Measurements from ENCODE around the gene C5.
A peak's percentile ranks its signal among the peaks of the same experiment; 100 is the strongest.

Gene C5

GRCh38 chr9:120941046-120941770 is 108.9 kb downstream of the C5 start:
- intact Hi-C loops (cut with DNase I; ENCODE audit: low total_unique reads) = no loop called here
- peaks cover 0 to 66% (median 44%) of the 10 kb centered on the region in 4 donors for H3K4me1 ChIP-seq
- H3K27me3 ChIP-seq = no peaks in the 10 kb centered on the region

DNA sequence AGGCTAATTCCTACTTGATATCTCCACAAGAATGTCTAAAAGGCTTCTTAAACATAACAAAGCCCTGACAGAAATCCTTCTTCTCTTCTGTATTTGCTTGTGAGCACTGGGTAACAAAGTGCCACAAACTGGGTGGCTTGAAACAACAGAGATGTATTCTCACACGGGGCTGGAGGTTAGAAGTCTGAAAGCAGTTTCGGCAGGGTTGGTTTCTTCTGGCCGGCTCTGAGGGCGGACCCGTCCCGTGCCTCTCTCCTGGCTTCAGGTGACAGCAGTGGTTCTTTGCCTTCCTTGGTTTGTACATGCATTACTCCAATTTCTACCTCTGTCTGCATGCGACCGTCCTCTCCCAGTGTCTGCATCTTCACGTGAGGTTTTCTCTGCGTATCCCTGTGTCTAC is 109.5 kb downstream of the C5 start:
- no peaks in the 10 kb centered on the region for H3K36me3 ChIP-seq
- peaks cover 0 to 66% (median 51%) of the 10 kb centered on the region in 4 donors for H3K4me1 ChIP-seq
- no peak overlapping the region for H3K4me3 ChIP-seq
- DNase-seq = no peak
- no peaks in the 10 kb centered on the region for H3K27me3 ChIP-seq
- TF ChIP-seq, protein P1, sequence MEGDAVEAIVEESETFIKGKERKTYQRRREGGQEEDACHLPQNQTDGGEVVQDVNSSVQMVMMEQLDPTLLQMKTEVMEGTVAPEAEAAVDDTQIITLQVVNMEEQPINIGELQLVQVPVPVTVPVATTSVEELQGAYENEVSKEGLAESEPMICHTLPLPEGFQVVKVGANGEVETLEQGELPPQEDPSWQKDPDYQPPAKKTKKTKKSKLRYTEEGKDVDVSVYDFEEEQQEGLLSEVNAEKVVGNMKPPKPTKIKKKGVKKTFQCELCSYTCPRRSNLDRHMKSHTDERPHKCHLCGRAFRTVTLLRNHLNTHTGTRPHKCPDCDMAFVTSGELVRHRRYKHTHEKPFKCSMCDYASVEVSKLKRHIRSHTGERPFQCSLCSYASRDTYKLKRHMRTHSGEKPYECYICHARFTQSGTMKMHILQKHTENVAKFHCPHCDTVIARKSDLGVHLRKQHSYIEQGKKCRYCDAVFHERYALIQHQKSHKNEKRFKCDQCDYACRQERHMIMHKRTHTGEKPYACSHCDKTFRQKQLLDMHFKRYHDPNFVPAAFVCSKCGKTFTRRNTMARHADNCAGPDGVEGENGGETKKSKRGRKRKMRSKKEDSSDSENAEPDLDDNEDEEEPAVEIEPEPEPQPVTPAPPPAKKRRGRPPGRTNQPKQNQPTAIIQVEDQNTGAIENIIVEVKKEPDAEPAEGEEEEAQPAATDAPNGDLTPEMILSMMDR (IDR thresholded peaks at IDR 0.05) = no peak
- H3K9me3 ChIP-seq = no peaks in the 10 kb centered on the region
- intact Hi-C loops (cut with DNase I; ENCODE audit: low total_unique reads) = no loop called here
- H3K27ac ChIP-seq = peak overlapping the region; percentile 84 to 94

More at GRCh38 chr9:120941046-120941770, 108.9 kb downstream of the C5 start:
- Histone ChIP-seq H3K27ac (peak overlapping the region; percentile 84 to 94), H3K9me3 (no peaks in the 10 kb centered on the region), H3K4me3 (no peak overlapping the region), H3K36me3 (no peaks in the 10 kb centered on the region)
- TF ChIP-seq, protein P1 (IDR thresholded peaks at IDR 0.05) = no peak
- no peak for DNase-seq

- H3K4me3 ChIP-seq = no peak overlapping the region
- peaks cover 6 to 83% (median 63%) of the 10 kb centered on the region in 4 donors for H3K4me1 ChIP-seq
- TF ChIP-seq, protein P1 (IDR thresholded peaks at IDR 0.05) = no peak
- no peaks in the 10 kb centered on the region for H3K9me3 ChIP-seq
- no peaks in the 10 kb centered on the region for H3K27me3 ChIP-seq
- DNase-seq = no peak
- peak overlapping the region; percentile 94 for H3K27ac ChIP-seq
- H3K36me3 ChIP-seq = no peaks in the 10 kb centered on the region
- intact Hi-C loops (cut with DNase I; ENCODE audit: low total_unique reads) = loop anchor here (5.0 kb wide), 1 partner anchor 62 kb away; the partner anchor contains the start of gene PHF19
These were observed 111.2 kb downstream of the C5 start for GRCh38 chr9:120938851-120939250.

GRCh38 chr9:120937596-120937995 is 112.5 kb downstream of the C5 start:
- intact Hi-C loops (cut with DNase I; ENCODE audit: low total_unique reads) = loop anchor here (5.0 kb wide), 1 partner anchor 60 kb away; the partner anchor contains the start of gene PHF19
- H3K27ac ChIP-seq = peak overlapping the region; percentile 94
- peaks cover 6 to 86% (median 68%) of the 10 kb centered on the region in 4 donors for H3K4me1 ChIP-seq

GRCh38 chr9:120937127-120937526 is 112.9 kb downstream of the C5 start:
- H3K9me3 ChIP-seq = no peaks in the 10 kb centered on the region

More at GRCh38 chr9:120937596-120937995, 112.5 kb downstream of the C5 start:
- TF ChIP-seq, protein P1 (IDR thresholded peaks at IDR 0.05) = no peak
- H3K4me3 ChIP-seq = no peak overlapping the region
- no peak for DNase-seq
- H3K9me3 ChIP-seq = no peaks in the 10 kb centered on the region
- H3K36me3 ChIP-seq = no peaks in the 10 kb centered on the region
- H3K27me3 ChIP-seq = no peaks in the 10 kb centered on the region

More at GRCh38 chr9:120937127-120937526, 112.9 kb downstream of the C5 start:
- TF ChIP-seq, protein P1 (IDR thresholded peaks at IDR 0.05) = no peak
- no peaks in the 10 kb centered on the region for H3K27me3 ChIP-seq
- H3K36me3 ChIP-seq = no peaks in the 10 kb centered on the region
- peak overlapping the region; percentile 94 for H3K27ac ChIP-seq
- intact Hi-C loops (cut with DNase I; ENCODE audit: low total_unique reads) = loop anchor here (5.0 kb wide), 1 partner anchor 60 kb away; the partner anchor contains the start of gene PHF19
- no peak overlapping the region for H3K4me3 ChIP-seq
- DNase-seq = peak; percentile 63 to 69
- peaks cover 6 to 86% (median 67%) of the 10 kb centered on the region in 4 donors for H3K4me1 ChIP-seq
